Activated T-helper 17 cell treated with anti-CD3 and anti-CD28 coated beads, Interleukin-2, amount 50 U/mL, for 72 hours (primary cell): ENCODE data around the gene LYPD8. TPM values are rescaled to one million over a fixed set of nuclear protein-coding genes. Genes with fewer than 3 reads are reported as not detected.

Experiments used
- ATAC-seq: fragments of 150-1000 bp; cut with Tn5 transposase; replicated peaks from 2 replicates; pipeline ENCODE4 v1.10.0; 2021; ENCODE audit warnings: mild to moderate bottlenecking, moderate library complexity
- H3K27ac Mint-ChIP-seq: one replicate; pipeline ENCODE4 v1.8.0; 2022; ENCODE audit warnings: mixed read lengths
- H3K27me3 Mint-ChIP-seq: one replicate; pipeline ENCODE4 v1.8.0; 2022; ENCODE audit warnings: mixed read lengths
- H3K36me3 Mint-ChIP-seq: one replicate; pipeline ENCODE4 v1.8.0; 2022; ENCODE audit warnings: low read depth, mild to moderate bottlenecking, mixed read lengths
- H3K4me1 Mint-ChIP-seq: one replicate; pipeline ENCODE4 v1.8.0; 2022; ENCODE audit warnings: mixed read lengths
- H3K4me3 Mint-ChIP-seq: one replicate; pipeline ENCODE4 v1.8.0; 2022; ENCODE audit warnings: mild to moderate bottlenecking, mixed read lengths
- H3K9me3 Mint-ChIP-seq: one replicate; pipeline ENCODE4 v1.8.0; 2022; ENCODE audit warnings: mixed read lengths
- total RNA-seq, 2 donors: library from RNA; stranded (reverse); gene quantifications; one replicate each; pipeline ENCODE4 v1.2.3, GENCODE V29; 2022

LYPD8 gene
- total RNA-seq, 2 donors from 2014 or later: not detected

DNA sequence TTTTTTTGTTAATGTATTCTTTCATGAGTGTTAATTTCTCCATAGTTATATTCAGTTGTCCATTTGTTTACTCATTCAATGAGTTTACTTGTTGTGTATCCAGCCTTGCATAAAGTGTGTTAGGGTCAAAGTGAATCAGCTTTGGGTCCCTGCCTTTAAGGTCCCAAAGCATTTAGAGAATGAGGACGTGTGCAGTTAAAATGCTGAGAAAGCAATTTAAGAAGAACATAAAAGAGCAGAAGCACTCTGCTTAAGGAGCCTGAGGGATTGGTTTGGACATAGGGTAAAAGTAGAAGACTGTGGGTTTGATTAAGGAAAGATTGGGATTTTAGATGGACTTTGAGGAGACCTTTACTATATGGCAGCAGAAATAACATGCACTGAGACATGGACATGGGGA lies 56.5 kb downstream of the LYPD8 start:
- Mint-ChIP-seq H3K36me3 (no peaks in the 10 kb centered on the region), H3K27me3 (peaks cover 14% of the 10 kb centered on the region), H3K9me3 (no peaks in the 10 kb centered on the region), H3K4me1 (no peaks in the 10 kb centered on the region), H3K27ac (no peak overlapping the region), H3K4me3 (no peak overlapping the region)
- ATAC-seq: no peak

DNA sequence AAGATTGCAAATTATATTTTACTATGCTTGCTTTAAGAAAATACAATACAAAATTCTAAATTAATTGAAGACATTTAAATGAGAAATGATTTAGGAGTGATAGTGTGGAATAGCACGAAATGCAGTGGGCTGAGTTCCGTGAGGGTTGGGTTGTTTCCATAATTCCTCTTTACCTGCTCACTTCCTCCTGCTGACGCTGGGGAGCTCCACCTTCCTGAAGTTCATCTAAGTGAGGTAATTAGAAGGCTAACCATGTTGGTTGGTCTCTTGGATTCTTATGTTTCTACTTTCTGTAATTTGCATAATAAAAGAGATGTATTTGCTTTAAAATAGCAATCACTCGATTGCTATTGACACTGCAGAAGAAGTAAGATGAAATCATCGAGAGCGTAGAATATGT lies 57.7 kb downstream of the LYPD8 start:
- H3K4me3 Mint-ChIP-seq: no peak overlapping the region
- H3K9me3 Mint-ChIP-seq: no peaks in the 10 kb centered on the region

DNA sequence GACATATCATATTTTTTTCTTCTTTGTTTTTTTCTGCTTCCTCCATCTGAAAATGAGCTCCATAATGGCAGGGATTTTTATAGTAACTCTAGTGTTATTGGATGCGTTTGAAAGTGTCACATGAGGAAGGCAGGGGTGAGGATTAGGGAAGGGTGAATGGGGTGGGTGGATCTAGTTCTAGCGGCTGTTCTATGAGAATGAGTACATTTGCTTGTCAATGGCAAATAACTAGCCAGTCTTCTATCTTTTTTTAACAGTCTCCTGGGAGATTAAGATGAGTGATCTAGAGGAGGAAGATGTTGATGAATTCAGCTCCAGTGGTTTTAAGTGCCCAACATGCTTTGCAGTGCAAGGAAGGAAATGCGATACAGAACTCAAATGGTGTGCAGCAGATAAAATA lies 58.8 kb downstream of the LYPD8 start:
- Mint-ChIP-seq H3K4me3 (no peak overlapping the region), H3K27ac (no peak overlapping the region), H3K4me1 (no peaks in the 10 kb centered on the region), H3K36me3 (no peaks in the 10 kb centered on the region), H3K9me3 (peaks cover 5% of the 10 kb centered on the region), H3K27me3 (peaks cover 18% of the 10 kb centered on the region)
- no peak for ATAC-seq

More for the DNA sequence above, 57.7 kb downstream of the LYPD8 start:
- Mint-ChIP-seq H3K27ac (no peak overlapping the region), H3K27me3 (peaks cover 14% of the 10 kb centered on the region), H3K36me3 (no peaks in the 10 kb centered on the region), H3K4me1 (no peaks in the 10 kb centered on the region)
- no peak for ATAC-seq

DNA sequence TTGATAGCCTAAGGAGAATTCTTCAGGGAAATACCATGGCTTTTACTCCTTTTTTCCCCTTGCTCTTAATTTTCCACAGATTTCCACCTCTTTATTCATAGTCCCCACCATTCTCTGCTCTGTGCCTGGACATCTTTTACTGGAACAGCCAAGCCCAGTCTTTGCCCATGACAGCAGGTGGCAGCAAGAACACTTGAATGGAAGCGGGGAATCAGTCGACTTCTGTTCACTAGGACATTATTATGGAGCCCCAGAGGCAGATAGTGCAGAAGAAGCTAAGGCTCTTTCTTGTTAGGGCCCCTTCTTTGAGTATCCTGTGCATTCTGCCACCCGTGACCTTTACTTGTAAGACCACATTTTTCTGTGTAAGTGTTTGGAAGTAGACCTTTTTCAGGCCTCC lies 59.3 kb downstream of the LYPD8 start:
- Mint-ChIP-seq H3K36me3 (no peaks in the 10 kb centered on the region), H3K4me1 (no peaks in the 10 kb centered on the region), H3K9me3 (peaks cover 5% of the 10 kb centered on the region), H3K27me3 (peaks cover 18% of the 10 kb centered on the region), H3K4me3 (no peak overlapping the region), H3K27ac (no peak overlapping the region)
- peak; percentile 28 for ATAC-seq

DNA sequence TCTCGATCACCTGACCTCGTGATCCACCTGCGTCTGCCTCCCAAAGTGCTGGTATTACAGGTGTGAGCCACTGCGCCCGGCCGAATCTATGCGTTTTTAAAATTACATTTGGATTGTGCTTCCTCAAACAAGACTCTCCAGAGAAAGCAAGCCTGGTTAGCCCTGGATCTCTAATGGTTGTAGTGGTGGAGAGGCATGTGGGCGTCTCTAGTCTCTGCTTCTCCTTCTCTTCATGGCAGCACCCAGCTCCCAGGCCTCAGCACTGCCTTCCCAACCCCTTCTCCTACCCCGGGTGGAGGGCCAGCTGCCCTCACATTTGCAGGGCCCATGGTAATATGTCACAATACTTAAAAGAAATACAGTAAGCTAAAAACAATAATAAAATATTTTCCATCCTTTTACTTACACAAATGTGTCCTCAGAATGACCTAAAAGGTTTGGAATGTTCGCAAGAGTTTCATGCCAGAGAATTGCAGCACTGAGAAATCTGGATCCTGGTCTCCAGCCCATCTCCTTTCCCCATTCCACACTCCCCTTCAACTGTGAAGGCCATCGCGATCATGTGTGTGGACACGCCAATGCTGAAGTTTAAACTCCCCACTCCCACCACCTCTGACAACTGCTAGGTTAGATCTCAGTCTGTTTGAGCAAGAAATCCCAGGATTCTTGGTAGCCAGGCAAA lies 60.0 kb downstream of the LYPD8 start:
- no peaks in the 10 kb centered on the region for H3K36me3 Mint-ChIP-seq
- no peaks in the 10 kb centered on the region for H3K4me1 Mint-ChIP-seq
- H3K27ac Mint-ChIP-seq: no peak overlapping the region
- peaks cover 5% of the 10 kb centered on the region for H3K9me3 Mint-ChIP-seq
- peaks cover 18% of the 10 kb centered on the region for H3K27me3 Mint-ChIP-seq
- no peak overlapping the region for H3K4me3 Mint-ChIP-seq
- no peak for ATAC-seq

DNA sequence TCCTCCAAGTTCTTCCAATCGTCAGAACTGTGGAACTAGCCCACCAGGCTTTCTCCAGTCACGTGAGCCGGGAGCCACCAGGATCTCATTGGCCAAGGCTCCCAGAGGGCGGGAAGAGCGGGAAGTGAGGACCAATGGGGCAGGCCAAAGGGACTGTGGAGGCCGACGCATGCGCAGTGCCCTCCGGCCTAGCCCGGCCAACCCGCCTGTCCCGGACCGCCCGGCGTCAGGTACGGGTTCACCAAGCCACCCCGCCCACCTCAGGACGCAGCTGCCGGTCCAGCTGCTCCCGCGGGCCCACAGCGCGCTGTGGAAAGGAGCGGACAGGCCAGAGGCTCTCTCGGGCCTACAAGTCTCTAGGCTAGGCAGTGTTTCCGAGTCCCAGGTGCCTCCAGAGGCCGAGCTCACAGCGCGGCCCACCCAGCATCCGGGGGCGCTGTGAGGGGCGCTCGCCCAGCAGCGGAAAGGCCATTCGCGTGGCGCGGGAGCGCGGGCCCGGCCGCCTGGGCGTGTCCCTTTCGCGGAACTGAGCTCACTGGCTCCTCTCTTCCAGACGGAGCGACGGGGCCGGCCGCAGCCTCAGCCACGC lies 63.9 kb downstream of the LYPD8 start:
- Mint-ChIP-seq H3K9me3 (peaks cover 5% of the 10 kb centered on the region), H3K4me1 (no peaks in the 10 kb centered on the region), H3K36me3 (no peaks in the 10 kb centered on the region), H3K4me3 (no peak overlapping the region), H3K27me3 (peaks cover 10% of the 10 kb centered on the region), H3K27ac (no peak overlapping the region)
- ATAC-seq: no peak

Other genes starting within 250 kb of the LYPD8 start
- gene OR2G6, start 247.7 kb downstream of the LYPD8 start, total RNA-seq: not detected
- not detected for gene OR2T29, start 193.0 kb downstream of the LYPD8 start, total RNA-seq
- not detected for gene OR2T34, start 181.0 kb downstream of the LYPD8 start, total RNA-seq
- not detected for gene OR2T10, start 158.1 kb downstream of the LYPD8 start, total RNA-seq
- not detected for gene OR2T11, start 120.7 kb downstream of the LYPD8 start, total RNA-seq
- not detected for gene OR2T35, start 110.5 kb downstream of the LYPD8 start, total RNA-seq
- gene OR2T27, start 100.2 kb downstream of the LYPD8 start, total RNA-seq: not detected
- gene OR14I1, start 53.0 kb downstream of the LYPD8 start, total RNA-seq: not detected
- gene SH3BP5L, start 70.2 kb upstream of the LYPD8 start, total RNA-seq: 10 to 100 TPM; 21.0 to 25.6 TPM
- 10 to 100 TPM; 36.1 to 38.8 TPM for gene ZNF672, start 82.5 kb upstream of the LYPD8 start, total RNA-seq
- gene ZNF692, start 103.3 kb upstream of the LYPD8 start, total RNA-seq: 100 to 1,000 TPM; 103 to 108 TPM
- 1 to 10 TPM; 6.4 to 6.9 TPM for gene PGBD2, start 150.5 kb upstream of the LYPD8 start, total RNA-seq